Endothelial cell of umbilical vein (primary cell): Measurements from ENCODE around the gene PLPP3.

Experiments used
- CTCF ChIP-seq, 2 donors: IDR thresholded peaks; 1 replicate in 1 of 2; 2 replicates in 1 of 2; pipeline ENCODE4 v1.5.1; 2011; ENCODE audit warnings: low read length in 2 of 2, mild to moderate bottlenecking in 2 of 2, moderate library complexity in 2 of 2, control low read depth in 1 of 2, inconsistent platforms in 1 of 2, low read depth in 1 of 2; ENCODE audit not compliant: insufficient read depth in 1 of 2; ENCODE audit errors: extremely low read depth in 1 of 2
- EZH2 ChIP-seq: IDR thresholded peaks from 2 replicates; pipeline ENCODE4 v1.6.1; 2012; ENCODE audit warnings: borderline replicate concordance, low read depth, mild to moderate bottlenecking, moderate library complexity, low read length, inconsistent platforms; ENCODE audit not compliant: severe bottlenecking
- MAX ChIP-seq: IDR thresholded peaks from 2 replicates; pipeline ENCODE4 v1.6.1; 2011; ENCODE audit not compliant: insufficient read depth, insufficient read length
- POLR2A ChIP-seq: IDR thresholded peaks from 2 replicates; pipeline ENCODE4 v1.6.1; 2012; ENCODE audit warnings: low read depth, mild to moderate bottlenecking, control low read depth, low read length
- POLR2AphosphoS5 ChIP-seq: IDR thresholded peaks from 2 replicates; pipeline ENCODE4 v1.6.1; 2012; ENCODE audit warnings: low read depth, mild to moderate bottlenecking, control low read depth, low read length, moderate library complexity; ENCODE audit not compliant: insufficient read depth

- TF ChIP-seq CTCF (IDR thresholded peaks at IDR 0.05; ENCODE audit: extremely low read depth in 1 of 2, insufficient read depth in 1 of 2, low read depth in 1 of 2, low read length in 2 of 2) (no peak), POLR2A (no peak), POLR2AphosphoS5 (no peak), MAX (no peak), EZH2 (no peak)
Measured at GRCh38 chr1:56510642-56511021, 68.7 kb downstream of the PLPP3 start.
